Parathyroid adenoma (tissue), 2 donors: ENCODE data around the gene SIPA1L3.

Experiments
- H2AFZ ChIP-seq: fragments of 300-600 bp; sonication (generic); one replicate; pipeline ENCODE4 v1.7.0; 2017; ENCODE audit warnings: antibody characterized with exemption, mild to moderate bottlenecking
- H3K27ac ChIP-seq: fragments of 300-600 bp; sonication (generic); one replicate; pipeline ENCODE4 v1.7.0; 2017
- H3K27me3 ChIP-seq: fragments of 300-600 bp; sonication (generic); one replicate; pipeline ENCODE4 v1.7.0; 2017; ENCODE audit warnings: low read length; ENCODE audit not compliant: control insufficient read depth, insufficient read depth
- H3K36me3 ChIP-seq: fragments of 300-600 bp; sonication (generic); one replicate; pipeline ENCODE4 v1.7.0; 2017; ENCODE audit warnings: low read length; ENCODE audit not compliant: control insufficient read depth, insufficient read depth
- H3K4me1 ChIP-seq: fragments of 300-600 bp; sonication (generic); one replicate; pipeline ENCODE4 v1.7.0; 2017; ENCODE audit warnings: control low read depth
- H3K4me2 ChIP-seq: fragments of 300-600 bp; sonication (generic); one replicate; pipeline ENCODE4 v1.7.0; 2017; ENCODE audit warnings: low read length
- H3K4me3 ChIP-seq: fragments of 300-600 bp; sonication (generic); one replicate; pipeline ENCODE4 v1.7.0; 2017; ENCODE audit warnings: low read depth, low read length
- H3K79me2 ChIP-seq: fragments of 300-600 bp; sonication (generic); one replicate; pipeline ENCODE4 v1.7.0; 2017; ENCODE audit warnings: control low read depth
- H3K9ac ChIP-seq: fragments of 300-600 bp; sonication (generic); one replicate; pipeline ENCODE4 v1.7.0; 2017; ENCODE audit warnings: mild to moderate bottlenecking
- H3K9me3 ChIP-seq: fragments of 300-600 bp; sonication (generic); one replicate; pipeline ENCODE4 v1.7.0; 2017; ENCODE audit warnings: low read length; ENCODE audit not compliant: control insufficient read depth
- TF ChIP-seq, protein P1 (sequence below): fragments of 300-600 bp; sonication (generic); IDR thresholded peaks from one replicate; pipeline ENCODE4 v1.7.0; 2017; ENCODE audit warnings: antibody characterized with exemption, mild to moderate bottlenecking
- donor health status: primary hyperparathyroidism.

Gene SIPA1L3

DNA sequence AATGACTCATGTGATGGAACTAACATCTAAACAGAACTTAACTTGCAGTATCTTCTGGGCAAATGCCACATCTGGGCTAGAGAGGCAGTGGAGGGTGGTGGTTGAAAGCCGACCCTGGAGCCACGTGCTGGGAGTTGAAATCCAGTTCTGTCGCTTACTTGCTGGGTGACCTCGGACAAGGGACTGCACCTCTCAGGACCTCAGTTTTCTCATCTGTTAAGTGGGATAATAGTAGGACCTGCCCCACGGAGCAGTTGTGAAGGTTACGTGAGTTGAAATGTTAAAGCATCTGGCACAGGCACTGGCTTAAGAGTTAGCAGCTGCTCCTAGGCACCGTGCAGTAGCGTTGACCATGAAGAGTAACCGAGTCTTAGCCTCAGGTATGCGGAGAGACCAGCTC is 76.1 kb downstream of the SIPA1L3 start:
- TF ChIP-seq, protein P1, sequence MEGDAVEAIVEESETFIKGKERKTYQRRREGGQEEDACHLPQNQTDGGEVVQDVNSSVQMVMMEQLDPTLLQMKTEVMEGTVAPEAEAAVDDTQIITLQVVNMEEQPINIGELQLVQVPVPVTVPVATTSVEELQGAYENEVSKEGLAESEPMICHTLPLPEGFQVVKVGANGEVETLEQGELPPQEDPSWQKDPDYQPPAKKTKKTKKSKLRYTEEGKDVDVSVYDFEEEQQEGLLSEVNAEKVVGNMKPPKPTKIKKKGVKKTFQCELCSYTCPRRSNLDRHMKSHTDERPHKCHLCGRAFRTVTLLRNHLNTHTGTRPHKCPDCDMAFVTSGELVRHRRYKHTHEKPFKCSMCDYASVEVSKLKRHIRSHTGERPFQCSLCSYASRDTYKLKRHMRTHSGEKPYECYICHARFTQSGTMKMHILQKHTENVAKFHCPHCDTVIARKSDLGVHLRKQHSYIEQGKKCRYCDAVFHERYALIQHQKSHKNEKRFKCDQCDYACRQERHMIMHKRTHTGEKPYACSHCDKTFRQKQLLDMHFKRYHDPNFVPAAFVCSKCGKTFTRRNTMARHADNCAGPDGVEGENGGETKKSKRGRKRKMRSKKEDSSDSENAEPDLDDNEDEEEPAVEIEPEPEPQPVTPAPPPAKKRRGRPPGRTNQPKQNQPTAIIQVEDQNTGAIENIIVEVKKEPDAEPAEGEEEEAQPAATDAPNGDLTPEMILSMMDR = no peak
- no peaks in the 10 kb centered on the region for H3K27me3 ChIP-seq
- H3K4me1 ChIP-seq = peaks cover 11% of the 10 kb centered on the region
- no peaks in the 10 kb centered on the region for H3K36me3 ChIP-seq
- no peak overlapping the region for H3K27ac ChIP-seq
- no peak overlapping the region for H3K4me2 ChIP-seq
- H2AFZ ChIP-seq = no peak overlapping the region
- H3K4me3 ChIP-seq = no peak overlapping the region
- H3K79me2 ChIP-seq = peaks cover 4% of the 10 kb centered on the region
- H3K9ac ChIP-seq = no peak overlapping the region
- H3K9me3 ChIP-seq = no peaks in the 10 kb centered on the region

DNA sequence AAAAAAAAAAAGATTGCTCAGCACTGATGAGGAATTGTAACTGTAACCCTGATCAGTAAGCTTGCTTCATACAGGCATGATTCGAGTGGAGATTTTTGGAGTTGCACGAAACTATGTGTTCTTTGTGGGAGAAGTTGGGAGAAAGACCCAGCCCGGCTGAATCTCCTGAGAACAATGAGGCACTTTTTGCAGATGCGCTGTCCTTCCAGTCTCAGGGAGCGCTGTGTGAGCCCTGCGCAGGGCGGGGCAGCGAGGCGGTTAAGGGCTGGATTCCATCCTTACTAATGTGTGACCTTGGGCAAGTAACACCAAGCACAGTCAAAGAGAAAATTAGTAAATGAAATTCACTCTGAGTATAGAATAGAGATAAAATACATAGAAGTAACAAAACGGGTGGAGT is 76.9 kb downstream of the SIPA1L3 start:
- H3K4me1 ChIP-seq = peaks cover 11% of the 10 kb centered on the region
- H3K9me3 ChIP-seq = no peaks in the 10 kb centered on the region
- H3K9ac ChIP-seq = no peak overlapping the region
- H3K79me2 ChIP-seq = peaks cover 7% of the 10 kb centered on the region
- no peak overlapping the region for H3K4me2 ChIP-seq
- no peaks in the 10 kb centered on the region for H3K27me3 ChIP-seq
- H3K27ac ChIP-seq = no peak overlapping the region
- H3K36me3 ChIP-seq = no peaks in the 10 kb centered on the region
- no peak overlapping the region for H2AFZ ChIP-seq
- no peak overlapping the region for H3K4me3 ChIP-seq
- TF ChIP-seq, protein P1 = no peak

DNA sequence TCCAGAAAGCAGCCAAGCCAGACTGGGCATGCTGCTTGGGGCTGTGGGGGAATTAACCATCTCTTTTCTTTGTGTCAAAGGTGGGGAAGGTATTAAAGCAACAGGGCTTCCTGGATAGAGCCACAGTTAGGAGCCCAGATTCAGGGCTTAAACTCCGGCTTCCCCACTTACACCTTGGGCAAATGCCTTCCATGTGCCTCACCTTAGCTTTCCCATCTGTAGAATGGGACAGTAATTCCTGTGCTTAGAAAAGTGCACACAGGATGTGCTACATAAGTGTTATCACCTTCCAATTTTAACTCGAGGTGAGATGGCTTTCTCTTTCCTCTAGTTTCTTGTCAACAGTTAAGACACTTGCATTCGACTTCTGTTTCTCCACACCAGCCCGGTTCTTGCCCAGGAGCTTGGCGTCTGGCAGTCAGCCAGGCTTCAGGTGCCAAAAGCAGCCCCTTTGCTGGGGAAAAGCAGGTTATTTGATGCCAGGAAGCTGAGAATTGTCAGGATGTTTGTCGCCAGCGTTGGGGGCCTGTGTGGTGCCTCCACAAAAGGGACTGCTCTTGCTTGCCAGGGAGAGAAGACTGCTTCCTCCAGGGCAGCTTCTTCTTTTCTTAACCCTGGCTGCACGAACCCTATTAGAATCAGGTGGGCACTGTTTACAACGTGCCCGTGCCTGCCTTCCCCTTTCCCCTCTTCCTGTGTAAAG is 79.2 kb downstream of the SIPA1L3 start:
- Histone ChIP-seq H3K27me3 (no peaks in the 10 kb centered on the region), H3K27ac (no peak overlapping the region), H3K36me3 (no peaks in the 10 kb centered on the region), H3K4me3 (no peak overlapping the region), H3K9ac (no peak overlapping the region), H3K9me3 (no peaks in the 10 kb centered on the region), H3K79me2 (peaks cover 15% of the 10 kb centered on the region), H3K4me2 (no peak overlapping the region), H3K4me1 (peaks cover 11% of the 10 kb centered on the region), H2AFZ (no peak overlapping the region)
- TF ChIP-seq, protein P1 = no peak

DNA sequence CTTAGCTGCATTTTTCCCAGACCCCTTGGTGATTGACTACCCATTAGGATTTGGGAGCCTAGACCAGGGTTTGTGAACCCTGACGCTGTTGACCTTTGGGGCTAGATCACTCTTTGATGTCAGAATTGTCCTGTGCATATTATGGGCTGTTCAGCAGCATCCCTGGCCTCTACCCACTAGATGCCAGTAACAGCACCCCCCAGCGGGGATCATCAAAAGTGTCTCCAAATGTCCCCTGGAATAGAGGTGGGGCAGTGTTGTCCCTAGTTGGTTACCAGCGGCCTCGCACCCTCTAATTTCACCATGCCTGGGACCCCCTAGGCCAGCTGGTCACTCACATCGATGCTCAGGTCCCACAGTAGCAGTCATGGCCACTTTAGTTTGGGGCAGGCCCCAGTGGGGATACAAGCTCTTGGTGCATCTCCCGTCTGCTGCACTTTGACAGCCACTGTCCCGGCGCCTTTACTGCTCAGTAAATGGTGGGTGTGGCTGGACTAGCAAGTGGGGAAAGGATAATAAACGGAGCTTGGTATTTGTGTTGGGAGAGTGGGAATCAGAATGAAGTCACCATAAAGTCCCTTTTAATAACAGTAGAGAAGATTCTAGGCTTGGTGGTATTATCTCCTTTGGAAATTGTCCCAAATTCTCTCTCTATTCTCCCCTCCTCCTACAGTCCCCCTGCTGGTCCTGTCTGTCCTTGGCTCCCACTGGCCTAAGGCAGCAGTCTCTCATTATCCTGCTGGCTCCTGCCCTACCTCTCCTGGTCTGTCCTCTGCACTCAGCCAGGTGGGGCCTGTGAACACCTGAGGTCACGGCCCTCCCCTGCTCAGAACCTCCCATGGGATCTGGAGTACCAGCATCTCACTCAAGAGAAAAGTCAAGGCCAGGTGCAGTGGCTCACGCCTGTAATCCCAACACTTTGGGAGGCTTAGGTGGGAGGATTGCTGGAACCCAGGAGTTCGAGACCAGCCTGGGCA is 80.6 kb downstream of the SIPA1L3 start:
- no peak overlapping the region for H3K9ac ChIP-seq
- no peak overlapping the region for H3K27ac ChIP-seq
- peaks cover 16% of the 10 kb centered on the region for H3K79me2 ChIP-seq
- TF ChIP-seq, protein P1 = no peak
- H3K9me3 ChIP-seq = no peaks in the 10 kb centered on the region
- no peaks in the 10 kb centered on the region for H3K27me3 ChIP-seq
- H3K4me2 ChIP-seq = no peak overlapping the region
- no peaks in the 10 kb centered on the region for H3K36me3 ChIP-seq
- H3K4me1 ChIP-seq = no peaks in the 10 kb centered on the region
- H2AFZ ChIP-seq = no peak overlapping the region
- H3K4me3 ChIP-seq = no peak overlapping the region
